ENCODE measurements around the gene OR8K1. TPM values are rescaled to one million over a fixed set of nuclear protein-coding genes. Genes with fewer than 3 reads are reported as not detected.

The OR8K1 gene
- not detected in 2 replicates for total RNA-seq

DNA sequence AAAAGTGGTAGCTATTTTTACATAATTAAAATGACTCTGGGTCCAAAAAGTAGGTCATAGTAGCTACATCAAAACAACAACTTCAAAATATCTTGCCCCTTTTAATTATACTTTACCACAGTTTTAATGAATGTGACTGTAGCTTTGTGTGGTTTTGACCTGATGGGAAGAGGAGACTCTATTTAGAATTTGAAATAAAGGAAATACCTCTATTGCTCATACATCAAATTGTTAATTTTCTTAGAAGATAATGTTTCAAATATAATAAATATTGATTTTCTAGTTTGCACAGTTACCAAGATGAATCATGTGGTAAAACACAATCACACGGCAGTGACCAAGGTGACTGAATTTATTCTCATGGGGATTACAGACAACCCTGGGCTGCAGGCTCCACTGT, at the start of gene OR8K1:
TSS of gene OR8K1 (plus strand) at position 301 of the 400 bp plus-strand sequence. CDS start at position 301, 0 bp downstream.

GRCh38 chr11:56314844-56315243, 31.0 kb upstream of the OR8K1 start, which contains the start of gene OR8K3:
Gene OR8K3, plus strand, starts transcription at chr11:56315144. Its CDS starts 3,163 bp downstream, at chr11:56318307.

DNA sequence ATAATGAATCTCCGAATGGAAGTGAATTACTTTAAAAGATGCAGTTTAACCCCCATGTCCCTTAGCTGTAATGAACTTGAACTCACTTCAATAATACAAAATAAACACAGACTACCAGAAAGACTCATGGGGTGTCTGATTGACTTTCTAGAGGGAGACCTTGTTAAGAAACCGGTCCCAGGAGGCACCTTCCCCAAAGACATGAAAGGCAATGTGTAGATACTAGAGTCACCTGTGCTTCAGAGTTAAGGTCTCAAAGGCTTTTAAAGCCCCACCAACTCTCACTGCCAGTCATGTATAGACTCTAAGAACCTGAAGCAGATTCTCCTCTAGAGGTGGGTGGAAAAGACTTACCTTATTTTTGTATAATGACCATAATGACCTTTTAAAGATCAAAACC, 8.2 kb downstream of the OR8K1 start, which contains the start of gene OR8J1:
TSS of gene OR8J1 (plus strand) at position 301 of the 400 bp plus-strand sequence. CDS start 5,956 bp downstream, outside the sequence.

DNA sequence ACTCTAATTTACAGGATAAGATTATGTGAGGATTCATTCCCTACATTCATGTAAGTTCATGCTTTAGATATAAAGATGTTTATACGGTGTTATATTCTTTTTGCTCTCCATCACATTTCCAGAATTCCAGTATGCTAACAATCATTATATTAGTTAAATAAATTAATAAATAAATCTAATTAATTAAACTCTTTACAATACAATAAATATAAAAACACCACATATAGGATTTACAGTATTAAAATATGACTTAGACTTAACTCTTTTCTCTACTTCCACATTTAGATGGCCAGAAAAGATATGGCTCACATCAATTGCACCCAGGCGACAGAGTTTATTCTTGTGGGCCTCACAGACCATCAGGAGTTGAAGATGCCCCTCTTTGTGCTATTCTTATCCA, 29.5 kb downstream of the OR8K1 start, which contains the start of gene OR8U1:
TSS of gene OR8U1 (plus strand) at position 301 of the 400 bp plus-strand sequence. CDS start at position 301, 0 bp downstream.

Other genes starting within 250 kb of the OR8K1 start
- gene OR8H2, start 242.4 kb upstream of the OR8K1 start, total RNA-seq = not detected in 2 replicates
- gene OR8H3, start 223.7 kb upstream of the OR8K1 start, total RNA-seq = not detected in 2 replicates
- not detected in 2 replicates for gene OR8J3, start 205.8 kb upstream of the OR8K1 start, total RNA-seq
- gene OR8K5, start 185.7 kb upstream of the OR8K1 start, total RNA-seq = not detected in 2 replicates
- not detected in 2 replicates for gene OR5J2, start 169.4 kb upstream of the OR8K1 start, total RNA-seq
- gene OR5T2, start 111.8 kb upstream of the OR8K1 start, total RNA-seq = not detected in 2 replicates
- gene OR5T3, start 93.8 kb upstream of the OR8K1 start, total RNA-seq = not detected in 2 replicates
- gene OR5T1, start 71.9 kb upstream of the OR8K1 start, total RNA-seq = not detected in 2 replicates
- gene OR8H1, start 53.8 kb upstream of the OR8K1 start, total RNA-seq = not detected in 2 replicates
- not detected in 2 replicates for gene OR8K3, start 30.9 kb upstream of the OR8K1 start, total RNA-seq
- gene OR8J1, start 8.3 kb downstream of the OR8K1 start, total RNA-seq = not detected in 2 replicates
- not detected in 2 replicates for gene OR8U1, start 29.6 kb downstream of the OR8K1 start, total RNA-seq
- not detected in 2 replicates for gene OR5AL1, start 66.7 kb downstream of the OR8K1 start, total RNA-seq
- gene OR5M3, start 127.3 kb downstream of the OR8K1 start, total RNA-seq = not detected in 2 replicates
- gene OR5M8, start 145.3 kb downstream of the OR8K1 start, total RNA-seq = not detected in 2 replicates
- gene OR5M11, start 197.2 kb downstream of the OR8K1 start, total RNA-seq = not detected in 2 replicates
- gene OR5M10, start 231.7 kb downstream of the OR8K1 start, total RNA-seq = 0.33 TPM in 1 of 2 replicates, not detected in the other

Data from placental epithelial cell (primary cell).